BJ (cell line): ENCODE data around the gene BTBD16. TPM values are rescaled to one million over a fixed set of nuclear protein-coding genes. Genes with fewer than 3 reads are reported as not detected.

Source experiments
- CTCF ChIA-PET: fragments of 350-600 bp; formaldehyde crosslinking; extraction: SDS; loops from one replicate; lab custom pipeline; 2021; ENCODE audit warnings: antibody characterized with exemption, inconsistent platforms; lab: Yijun Ruan, JAX
- POLR2A ChIA-PET: fragments of 300-600 bp; sonication (Branson Sonifier 250); formaldehyde crosslinking; extraction: SDS; loops from one replicate; lab custom pipeline; 2021; ENCODE audit warnings: antibody characterized with exemption; lab: Charles Lee
- DNase-seq: peaks from one replicate; pipeline ENCODE4 v3.0.0-alpha.2; 2011; ENCODE audit warnings: low read depth
- H3K27me3 ChIP-seq: 2 replicates; pipeline ENCODE4 v1.6.0; 2011; ENCODE audit warnings: low read length; ENCODE audit not compliant: control insufficient read depth, insufficient read depth
- H3K36me3 ChIP-seq: 2 replicates; pipeline ENCODE4 v1.5.1; 2011; ENCODE audit warnings: low read length; ENCODE audit not compliant: control insufficient read depth, insufficient read depth
- H3K4me3 ChIP-seq: 2 replicates; pipeline ENCODE4 v1.5.1; 2011; ENCODE audit warnings: low read depth, mild to moderate bottlenecking, control low read depth, low read length
- polyA plus RNA-seq: library from polyadenylated mRNA; depleted of rRNA; stranded (reverse); fragments of >200 nt; gene quantifications from 2 replicates; pipeline ENCODE4 v1.2.3, GENCODE V29; 2011
- TF ChIP-seq, protein P1 (sequence below): IDR thresholded peaks from 2 replicates; pipeline ENCODE4 v1.5.1; 2011; ENCODE audit warnings: low read depth, mild to moderate bottlenecking, control low read depth, inconsistent platforms, low read length, moderate library complexity; ENCODE audit not compliant: insufficient read depth

The BTBD16 gene
- polyA plus RNA-seq, 1 experiment: not detected

GRCh38 chr10:122374237-122374858, 103.3 kb downstream of the BTBD16 start, which contains the start of gene PLEKHA1:
TSS of gene PLEKHA1 (plus strand) at chr10:122374708. CDS start at chr10:122393201, 18,493 bp downstream.
- CTCF ChIA-PET: interaction anchor here (0.9 to 1.7 kb wide), 5 partner anchors 14 to 187 kb away, joined by 3 to 6 read pairs (median 3); partner anchors contain the start of gene DMBT1
- TF ChIP-seq, protein P1, sequence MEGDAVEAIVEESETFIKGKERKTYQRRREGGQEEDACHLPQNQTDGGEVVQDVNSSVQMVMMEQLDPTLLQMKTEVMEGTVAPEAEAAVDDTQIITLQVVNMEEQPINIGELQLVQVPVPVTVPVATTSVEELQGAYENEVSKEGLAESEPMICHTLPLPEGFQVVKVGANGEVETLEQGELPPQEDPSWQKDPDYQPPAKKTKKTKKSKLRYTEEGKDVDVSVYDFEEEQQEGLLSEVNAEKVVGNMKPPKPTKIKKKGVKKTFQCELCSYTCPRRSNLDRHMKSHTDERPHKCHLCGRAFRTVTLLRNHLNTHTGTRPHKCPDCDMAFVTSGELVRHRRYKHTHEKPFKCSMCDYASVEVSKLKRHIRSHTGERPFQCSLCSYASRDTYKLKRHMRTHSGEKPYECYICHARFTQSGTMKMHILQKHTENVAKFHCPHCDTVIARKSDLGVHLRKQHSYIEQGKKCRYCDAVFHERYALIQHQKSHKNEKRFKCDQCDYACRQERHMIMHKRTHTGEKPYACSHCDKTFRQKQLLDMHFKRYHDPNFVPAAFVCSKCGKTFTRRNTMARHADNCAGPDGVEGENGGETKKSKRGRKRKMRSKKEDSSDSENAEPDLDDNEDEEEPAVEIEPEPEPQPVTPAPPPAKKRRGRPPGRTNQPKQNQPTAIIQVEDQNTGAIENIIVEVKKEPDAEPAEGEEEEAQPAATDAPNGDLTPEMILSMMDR: no peak
- Histone ChIP-seq H3K27me3 (peaks cover 1% of the 10 kb centered on the region; the same call in 1 of the 2 replicates), H3K4me3 (peak within 1 kb of the TSS; percentile 88), H3K36me3 (no peaks in the 10 kb centered on the region)
- POLR2A ChIA-PET: interaction anchor here (0.6 to 0.9 kb wide), 4 partner anchors 12 to 66 kb away, joined by 3 to 7 read pairs (median 5); no protein-coding TSS in a partner anchor
- DNase-seq: peak; percentile 74

- ChIA-PET POLR2A (interaction anchor here (0.6 to 0.9 kb wide), 5 partner anchors 12 to 67 kb away, joined by 3 to 9 read pairs (median 7); no protein-coding TSS in a partner anchor), CTCF (interaction anchor here (0.9 to 1.7 kb wide), 3 partner anchors 15 to 60 kb away, joined by 3 to 6 read pairs (median 4); no protein-coding TSS in a partner anchor)
- peaks cover 1% of the 10 kb centered on the region; the same call in 1 of the 2 replicates for H3K27me3 ChIP-seq
- DNase-seq: no peak
- TF ChIP-seq, protein P1: no peak
- H3K36me3 ChIP-seq: no peaks in the 10 kb centered on the region
- H3K4me3 ChIP-seq: peak overlapping the region; percentile 88
Observed at GRCh38 chr10:122374859-122375678, 104.0 kb downstream of the BTBD16 start.

- POLR2A ChIA-PET: interaction anchor here (0.6 kb wide), 1 partner anchor 93 kb away, joined by 3 read pairs; no protein-coding TSS in a partner anchor
- TF ChIP-seq, protein P1: no peak
- CTCF ChIA-PET: interaction anchor here (1.2 kb wide), 1 partner anchor 44 kb away, joined by 4 read pairs; no protein-coding TSS in a partner anchor
- Histone ChIP-seq H3K27me3 (no peaks in the 10 kb centered on the region; the same call in 1 of the 2 replicates), H3K36me3 (no peaks in the 10 kb centered on the region), H3K4me3 (peak overlapping the region; percentile 88)
- no peak for DNase-seq
Observed at GRCh38 chr10:122375679-122376160, 104.6 kb downstream of the BTBD16 start.

DNA sequence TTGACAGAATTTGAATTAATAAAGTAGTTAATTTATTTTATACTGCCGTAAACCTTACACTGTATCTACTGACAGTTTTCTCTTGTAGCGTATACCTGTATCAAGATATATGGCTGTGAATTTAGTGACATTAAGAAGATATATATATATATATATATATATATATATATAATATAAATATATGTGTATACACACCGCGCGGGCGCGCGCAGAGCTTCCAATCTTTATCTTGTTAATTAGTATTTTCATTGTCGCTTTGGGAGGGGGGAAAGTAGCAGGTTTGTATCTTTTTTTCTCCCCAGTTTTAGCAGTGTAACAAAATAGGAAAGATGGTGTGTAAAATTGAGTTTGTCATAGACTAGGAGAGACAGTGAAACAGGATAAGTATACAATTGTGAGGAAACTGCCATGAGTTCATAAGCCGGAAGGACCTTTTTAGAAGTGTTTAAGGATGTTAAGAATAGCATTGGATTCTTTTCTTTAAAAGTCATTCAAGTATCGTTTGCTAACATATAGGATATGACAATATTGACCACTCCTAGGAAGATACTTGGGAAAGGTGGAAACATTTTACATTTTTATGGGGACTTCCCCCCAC, 105.4 kb downstream of the BTBD16 start:
- ChIA-PET CTCF (no interaction called here), POLR2A (interaction anchor here (0.6 kb wide), 1 partner anchor 93 kb away, joined by 3 read pairs; no protein-coding TSS in a partner anchor)
- H3K27me3 ChIP-seq: no peaks in the 10 kb centered on the region
- TF ChIP-seq, protein P1: no peak
- H3K36me3 ChIP-seq: no peaks in the 10 kb centered on the region
- no peak overlapping the region for H3K4me3 ChIP-seq
- DNase-seq: no peak
